Mesendoderm (in vitro differentiated cells): ENCODE data around the gene HCFC2.

Experiments used
- DNase-seq: peaks from one replicate; pipeline ENCODE4 v3.0.0; 2013
- H2AK5ac ChIP-seq: 2 replicates; pipeline ENCODE4 v1.6.1; 2013; ENCODE audit warnings: low read length, inconsistent platforms
- H2BK120ac ChIP-seq: 2 replicates; pipeline ENCODE4 v1.6.1; 2013; ENCODE audit warnings: low read depth, mild to moderate bottlenecking, low read length, moderate library complexity, mixed read lengths
- H2BK15ac ChIP-seq: replicated peaks from 2 replicates; pipeline ENCODE4 v1.6.1; 2013; ENCODE audit warnings: low read depth, mild to moderate bottlenecking, moderate library complexity
- H2BK5ac ChIP-seq: 2 replicates; pipeline ENCODE4 v1.6.1; 2013; ENCODE audit warnings: low read length, inconsistent platforms
- H3K18ac ChIP-seq: 2 replicates; pipeline ENCODE4 v1.6.1; 2013; ENCODE audit warnings: mild to moderate bottlenecking, low read length, mixed read lengths
- H3K23ac ChIP-seq: one replicate; pipeline ENCODE4 v1.6.1; 2013; ENCODE audit warnings: low read length
- H3K27ac ChIP-seq: 2 replicates; pipeline ENCODE4 v1.5.1; 2013; ENCODE audit warnings: low read depth, mild to moderate bottlenecking, inconsistent platforms, low read length, moderate library complexity
- H3K27me3 ChIP-seq: 2 replicates; pipeline ENCODE4 v1.6.1; 2013; ENCODE audit warnings: low read length, control low read depth, mild to moderate bottlenecking, inconsistent platforms; ENCODE audit not compliant: insufficient read depth, poor library complexity
- H3K36me3 ChIP-seq: 2 replicates; pipeline ENCODE4 v1.6.1; 2013; ENCODE audit warnings: low read length, inconsistent platforms; ENCODE audit not compliant: control insufficient read depth, insufficient read depth
- H3K4ac ChIP-seq: one replicate; pipeline ENCODE4 v1.6.1; 2013; ENCODE audit warnings: low read depth, mild to moderate bottlenecking, low read length, moderate library complexity
- H3K4me1 ChIP-seq: 2 replicates; pipeline ENCODE4 v1.6.1; 2013; ENCODE audit warnings: low read depth, low read length, inconsistent platforms; ENCODE audit not compliant: control insufficient read depth
- H3K4me2 ChIP-seq: 2 replicates; pipeline ENCODE4 v1.6.1; 2013; ENCODE audit warnings: low read length
- H3K4me3 ChIP-seq: 2 replicates; pipeline ENCODE4 v1.5.1; 2013; ENCODE audit warnings: mild to moderate bottlenecking, low read length
- H3K56ac ChIP-seq: one replicate; pipeline ENCODE4 v1.6.1; 2013; ENCODE audit warnings: low read length
- H3K79me1 ChIP-seq: 2 replicates; pipeline ENCODE4 v1.6.1; 2013; ENCODE audit warnings: low read length, inconsistent platforms
- H3K79me2 ChIP-seq: 2 replicates; pipeline ENCODE4 v1.6.1; 2013; ENCODE audit warnings: mild to moderate bottlenecking, low read length; ENCODE audit not compliant: control insufficient read depth, insufficient read depth
- H3K9ac ChIP-seq: 2 replicates; pipeline ENCODE4 v1.6.1; 2013; ENCODE audit warnings: low read length, inconsistent platforms
- H4K5ac ChIP-seq: one replicate; pipeline ENCODE4 v1.6.1; 2013; ENCODE audit warnings: low read length
- H4K8ac ChIP-seq: one replicate; pipeline ENCODE4 v1.6.1; 2013; ENCODE audit warnings: low read depth, mild to moderate bottlenecking, control low read depth, low read length, moderate library complexity
- WGBS: extraction: QIAGEN DNeasy Blood & Tissue Kit; methylation state at CpG from one replicate; pipeline ENCODE4 v1.1.7; 2013; ENCODE audit warnings: low lambda C conversion rate, missing lambda C conversion rate; ENCODE audit not compliant: insufficient coverage; ENCODE audit errors: extremely low coverage; 5-methylcytosine and 5-hydroxymethylcytosine counted together

Gene HCFC2

GRCh38 chr12:104079024-104079423 is 14.7 kb downstream of the HCFC2 start:
- no peak for DNase-seq
- Histone ChIP-seq H3K23ac (no peak overlapping the region), H2AK5ac (no peak overlapping the region), H3K36me3 (no peaks in the 10 kb centered on the region), H4K5ac (no peak overlapping the region), H3K4ac (no peak overlapping the region), H3K56ac (no peak overlapping the region), H4K8ac (no peak overlapping the region), H2BK5ac (no peak overlapping the region), H3K79me1 (no peaks in the 10 kb centered on the region), H3K18ac (no peak overlapping the region), H3K27me3 (no peaks in the 10 kb centered on the region), H3K4me1 (no peaks in the 10 kb centered on the region), H3K9ac (no peak overlapping the region), H3K79me2 (no peaks in the 10 kb centered on the region), H3K4me2 (no peak overlapping the region), H3K4me3 (no peak overlapping the region), H2BK120ac (no peak overlapping the region), H3K27ac (no peak overlapping the region), H2BK15ac (no peak overlapping the region)
- WGBS, result no CpG with 5 or more reads among the region's 1 CpG

GRCh38 chr12:104080764-104081163 is 16.4 kb downstream of the HCFC2 start:
- no peak overlapping the region for H3K56ac ChIP-seq
- H3K4me3 ChIP-seq, result no peak overlapping the region
- no peak overlapping the region for H4K8ac ChIP-seq
- no peak overlapping the region for H2AK5ac ChIP-seq
- no peak overlapping the region for H3K18ac ChIP-seq
- H2BK120ac ChIP-seq, result no peak overlapping the region
- H3K23ac ChIP-seq, result no peak overlapping the region
- no CpG with 5 or more reads among the region's 1 CpG for WGBS
- no peak overlapping the region for H2BK15ac ChIP-seq
- H3K4me1 ChIP-seq, result no peaks in the 10 kb centered on the region
- no peak overlapping the region for H3K27ac ChIP-seq
- no peaks in the 10 kb centered on the region for H3K79me1 ChIP-seq
- H2BK5ac ChIP-seq, result no peak overlapping the region
- no peaks in the 10 kb centered on the region for H3K36me3 ChIP-seq
- no peak overlapping the region for H3K9ac ChIP-seq
- H3K4ac ChIP-seq, result no peak overlapping the region
- no peak overlapping the region for H4K5ac ChIP-seq
- no peak overlapping the region for H3K4me2 ChIP-seq
- no peaks in the 10 kb centered on the region for H3K27me3 ChIP-seq
- H3K79me2 ChIP-seq, result no peaks in the 10 kb centered on the region
- no peak for DNase-seq

GRCh38 chr12:104083769-104084475 is 19.6 kb downstream of the HCFC2 start:
- H3K4me1 ChIP-seq, result no peaks in the 10 kb centered on the region
- H3K27ac ChIP-seq, result no peak overlapping the region
- no peak overlapping the region for H3K23ac ChIP-seq
- no peak overlapping the region for H3K4me3 ChIP-seq
- H3K79me1 ChIP-seq, result no peaks in the 10 kb centered on the region
- no peak overlapping the region for H3K56ac ChIP-seq
- no peaks in the 10 kb centered on the region for H3K27me3 ChIP-seq
- no peak overlapping the region for H2BK5ac ChIP-seq
- H3K9ac ChIP-seq, result no peak overlapping the region
- H2BK15ac ChIP-seq, result no peak overlapping the region
- no peaks in the 10 kb centered on the region for H3K79me2 ChIP-seq
- DNase-seq, result no peak
- no peak overlapping the region for H2AK5ac ChIP-seq
- H3K36me3 ChIP-seq, result no peaks in the 10 kb centered on the region
- H2BK120ac ChIP-seq, result no peak overlapping the region
- H3K18ac ChIP-seq, result no peak overlapping the region
- WGBS, result no CpG with 5 or more reads among the region's 8 CpGs
- no peak overlapping the region for H4K5ac ChIP-seq
- no peak overlapping the region for H3K4me2 ChIP-seq
- H3K4ac ChIP-seq, result no peak overlapping the region
- no peak overlapping the region for H4K8ac ChIP-seq

- peak; percentile 18 for DNase-seq
- H4K5ac ChIP-seq, result no peak overlapping the region
- H3K27me3 ChIP-seq, result no peaks in the 10 kb centered on the region
- H2BK120ac ChIP-seq, result no peak overlapping the region
- no peak overlapping the region for H4K8ac ChIP-seq
- H3K4me1 ChIP-seq, result no peaks in the 10 kb centered on the region
- no peak overlapping the region for H2BK5ac ChIP-seq
- no CpG with 5 or more reads among the region's 1 CpG for WGBS
- H3K36me3 ChIP-seq, result no peaks in the 10 kb centered on the region
- H3K4ac ChIP-seq, result no peak overlapping the region
- H2AK5ac ChIP-seq, result no peak overlapping the region
- H3K9ac ChIP-seq, result no peak overlapping the region
- H3K79me2 ChIP-seq, result no peaks in the 10 kb centered on the region
- no peak overlapping the region for H3K27ac ChIP-seq
- no peaks in the 10 kb centered on the region for H3K79me1 ChIP-seq
- H3K23ac ChIP-seq, result no peak overlapping the region
- no peak overlapping the region for H3K56ac ChIP-seq
- no peak overlapping the region for H3K18ac ChIP-seq
- H3K4me3 ChIP-seq, result no peak overlapping the region
- no peak overlapping the region for H2BK15ac ChIP-seq
- H3K4me2 ChIP-seq, result no peak overlapping the region
Observed at GRCh38 chr12:104090685-104091084, 26.4 kb downstream of the HCFC2 start.

- Histone ChIP-seq H4K5ac (no peak overlapping the region), H3K4me3 (no peak overlapping the region), H3K27ac (no peak overlapping the region), H3K27me3 (no peaks in the 10 kb centered on the region), H4K8ac (no peak overlapping the region), H3K4me1 (no peaks in the 10 kb centered on the region), H3K79me1 (no peaks in the 10 kb centered on the region), H3K4ac (no peak overlapping the region), H3K36me3 (no peaks in the 10 kb centered on the region), H2BK120ac (no peak overlapping the region), H2BK15ac (no peak overlapping the region), H3K56ac (no peak overlapping the region), H3K4me2 (no peak overlapping the region), H2BK5ac (no peak overlapping the region), H3K23ac (no peak overlapping the region), H3K79me2 (no peaks in the 10 kb centered on the region), H3K18ac (no peak overlapping the region), H2AK5ac (no peak overlapping the region), H3K9ac (no peak overlapping the region)
- DNase-seq, result peak; percentile 1
- WGBS, result no CpG with 5 or more reads among the region's 4 CpGs
Observed at GRCh38 chr12:104091136-104091535, 26.8 kb downstream of the HCFC2 start.

GRCh38 chr12:104094284-104094683 is 30.0 kb downstream of the HCFC2 start:
- no peak overlapping the region for H3K23ac ChIP-seq
- H3K4me2 ChIP-seq, result no peak overlapping the region
- H3K18ac ChIP-seq, result no peak overlapping the region
- no peaks in the 10 kb centered on the region for H3K4me1 ChIP-seq
- no peak overlapping the region for H4K5ac ChIP-seq
- no peak overlapping the region for H3K9ac ChIP-seq
- WGBS, result no CpG with 5 or more reads among the region's 3 CpGs
- no peak for DNase-seq
- no peak overlapping the region for H2AK5ac ChIP-seq
- no peak overlapping the region for H3K4me3 ChIP-seq
- H3K36me3 ChIP-seq, result no peaks in the 10 kb centered on the region
- H3K56ac ChIP-seq, result no peak overlapping the region
- H3K79me1 ChIP-seq, result no peaks in the 10 kb centered on the region
- no peak overlapping the region for H2BK5ac ChIP-seq
- H4K8ac ChIP-seq, result no peak overlapping the region
- H2BK120ac ChIP-seq, result no peak overlapping the region
- H3K27me3 ChIP-seq, result no peaks in the 10 kb centered on the region
- no peak overlapping the region for H2BK15ac ChIP-seq
- no peak overlapping the region for H3K4ac ChIP-seq
- no peak overlapping the region for H3K27ac ChIP-seq
- no peaks in the 10 kb centered on the region for H3K79me2 ChIP-seq
